ENCODE results near the gene TAF1A.

- TF ChIP-seq CTCF (IDR thresholded peaks at IDR 0.05) (no peak), EZH2 (IDR thresholded peaks at IDR 0.05) (no peak)
Observed at GRCh38 chr1:222547944-222548671, 41.6 kb downstream of the TAF1A start, which contains the start of gene HHIPL2.

Measured in neural progenitor cell (in vitro differentiated cells).